Mucosa of gallbladder (tissue), 1 donor: Measurements from ENCODE around the gene HMGCR. TPM values are rescaled to one million over a fixed set of nuclear protein-coding genes. Genes with fewer than 3 reads are reported as not detected.
A peak's percentile ranks its signal among the peaks of the same experiment; 100 is the strongest.
"Not testable (repeated sequence)": the region's sequence is repeated elsewhere in the genome, so short reads cannot be mapped to it uniquely, and the experiment has no call there.

ENCODE experiments used
- DNase-seq: peaks from one replicate; pipeline ENCODE4 v3.0.0-alpha.2; 2020; ENCODE audit warnings: low spot score
- total RNA-seq: library from RNA; stranded (reverse); gene quantifications from one replicate; pipeline ENCODE4 v1.2.1, GENCODE V29; 2021
- donor health status: DM: no; HTN: no; CAD: no.

HMGCR gene
- 194 TPM for total RNA-seq

DNA sequence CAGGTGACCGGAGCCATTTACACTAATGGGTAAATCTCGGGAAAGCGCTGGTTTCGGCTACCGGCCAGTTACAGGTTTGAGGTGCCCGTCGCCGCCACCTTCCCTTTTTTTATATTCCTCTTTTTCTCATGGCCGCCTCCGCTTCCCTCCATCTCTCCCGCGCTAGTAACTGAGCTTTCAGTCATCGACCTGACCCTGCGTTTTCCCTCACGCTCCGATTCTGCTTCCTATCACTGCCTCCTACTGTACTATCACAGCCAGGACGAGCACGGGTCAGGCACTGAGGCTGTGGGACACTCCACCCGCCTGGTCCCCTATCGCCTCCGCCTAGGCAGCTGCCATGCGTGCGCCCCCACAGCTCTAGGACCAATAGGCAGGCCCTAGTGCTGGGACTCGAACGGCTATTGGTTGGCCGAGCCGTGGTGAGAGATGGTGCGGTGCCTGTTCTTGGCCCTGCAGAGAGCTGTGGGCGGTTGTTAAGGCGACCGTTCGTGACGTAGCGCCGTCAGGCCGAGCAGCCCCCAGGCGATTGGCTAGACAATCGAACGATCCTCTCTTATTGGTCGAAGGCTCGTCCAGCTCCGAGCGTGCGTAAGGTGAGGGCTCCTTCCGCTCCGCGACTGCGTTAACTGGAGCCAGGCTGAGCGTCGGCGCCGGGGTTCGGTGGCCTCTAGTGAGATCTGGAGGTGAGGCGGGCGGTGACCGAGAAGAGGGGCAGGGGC is at the start of gene HMGCR:
TSS of gene HMGCR (plus strand) at position 606 of the 722 bp plus-strand sequence. CDS start 5,386 bp downstream, outside the sequence.
- DNase-seq = peak; percentile 99

GRCh38 chr5:75291844-75292243 is 45.2 kb upstream of the HMGCR start:
- not testable (repeated sequence) for DNase-seq

GRCh38 chr5:75300084-75300483 is 36.9 kb upstream of the HMGCR start:
- no peak for DNase-seq

GRCh38 chr5:75303419-75303818 is 33.6 kb upstream of the HMGCR start:
- no peak for DNase-seq

- not testable (repeated sequence) for DNase-seq
Measured at GRCh38 chr5:75304486-75304885, 32.5 kb upstream of the HMGCR start.

DNA sequence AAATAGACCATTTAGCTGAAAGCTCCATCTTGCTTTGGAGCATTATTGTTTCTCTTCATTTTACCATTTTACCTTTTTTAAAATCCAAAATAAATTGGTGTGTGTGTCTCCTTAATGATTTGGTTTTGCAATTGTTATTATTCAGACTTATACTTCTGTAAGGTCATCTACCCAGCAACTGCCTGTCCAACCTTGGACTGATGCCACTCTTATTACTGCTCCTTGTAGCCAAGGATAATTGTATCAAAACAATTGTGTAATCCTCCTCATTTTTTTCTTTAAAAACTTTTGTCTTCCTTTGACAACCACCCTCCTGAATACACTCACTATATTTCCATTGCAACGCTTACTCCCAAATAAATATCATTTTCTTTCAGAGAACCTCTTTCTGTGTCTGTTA is 30.3 kb upstream of the HMGCR start:
- DNase-seq = no peak

DNA sequence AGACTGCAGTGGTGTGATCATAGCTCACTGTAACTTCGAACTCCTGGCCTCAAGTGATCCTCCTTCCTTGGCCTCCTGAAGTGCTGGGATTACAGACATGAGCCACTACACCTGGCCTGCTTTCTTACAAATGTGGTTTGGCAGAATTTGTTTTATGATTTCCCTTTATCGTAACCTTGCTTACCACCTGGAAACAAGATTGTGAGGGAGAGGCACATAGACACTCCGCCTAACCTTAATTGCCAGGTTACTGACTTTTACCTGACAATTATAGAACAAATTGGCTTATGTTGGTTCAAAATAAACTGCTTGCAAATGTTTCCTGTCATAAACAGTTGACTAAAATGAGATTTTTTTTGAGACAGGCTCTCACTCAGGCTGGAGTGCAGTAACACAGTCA is 26.8 kb upstream of the HMGCR start:
- no peak for DNase-seq

- DNase-seq = not testable (repeated sequence)
Measured at GRCh38 chr5:75319148-75319547, 17.9 kb upstream of the HMGCR start.

DNA sequence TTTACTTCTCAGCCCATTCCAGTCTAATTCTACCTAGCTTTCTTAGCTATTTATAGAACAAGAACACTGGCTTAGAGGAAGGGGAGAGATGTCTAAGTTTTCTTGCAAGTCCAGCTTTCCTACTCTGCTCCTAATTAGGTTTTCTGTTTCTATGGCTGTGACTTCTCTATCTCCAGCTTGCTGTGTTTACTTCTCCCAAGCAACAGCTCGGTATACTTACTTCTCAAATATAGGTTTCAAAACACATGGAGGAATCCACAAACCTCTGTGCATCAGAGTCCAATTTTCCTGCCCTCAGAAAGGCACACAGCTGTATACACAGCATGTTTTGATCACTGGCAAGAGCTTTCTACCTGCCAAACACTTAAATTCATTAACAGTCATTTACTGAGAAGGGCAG is 17.4 kb upstream of the HMGCR start:
- DNase-seq = no peak

DNA sequence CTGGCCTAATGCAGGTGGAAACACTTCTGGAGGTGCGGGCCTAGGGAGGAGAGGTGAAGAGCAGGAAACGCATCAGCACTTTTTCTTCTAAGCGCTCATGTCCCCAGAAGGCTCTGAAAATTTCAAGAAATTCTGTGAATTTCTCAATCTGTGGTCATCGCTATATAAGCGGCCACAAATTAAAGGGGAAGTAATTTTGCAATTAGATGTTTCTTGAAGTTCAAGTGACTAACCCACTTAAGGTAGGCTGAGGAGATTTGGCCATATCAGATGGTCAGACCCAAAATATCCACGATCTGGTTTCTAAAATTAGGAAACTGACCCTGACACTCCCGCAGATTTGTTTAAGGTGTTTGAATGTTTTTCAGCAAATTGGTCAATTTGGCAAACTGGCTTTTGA is 16.6 kb upstream of the HMGCR start:
- DNase-seq = no peak

- no peak for DNase-seq
Measured at GRCh38 chr5:75322066-75322465, 15.0 kb upstream of the HMGCR start.

DNA sequence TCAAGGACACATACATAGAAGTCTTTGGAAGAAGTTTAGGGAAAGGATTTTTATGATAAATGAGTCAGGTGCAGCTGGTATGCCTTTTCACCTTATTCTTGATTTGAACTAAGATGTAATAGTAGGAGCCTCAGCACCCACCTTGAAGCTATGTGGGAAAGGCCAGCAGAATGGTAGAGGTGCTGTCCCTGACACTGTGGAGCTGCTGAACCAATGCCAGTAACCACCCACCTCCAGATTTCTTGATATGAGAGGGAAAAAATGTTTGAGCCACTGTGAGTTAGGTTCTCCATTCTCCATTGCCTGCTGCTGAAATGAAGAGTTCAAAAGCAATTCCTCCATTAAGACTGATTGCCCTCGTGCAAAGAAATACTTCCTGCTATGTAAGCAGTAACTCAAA is 12.2 kb upstream of the HMGCR start:
- no peak for DNase-seq

- no peak for DNase-seq
Measured at GRCh38 chr5:75325242-75325641, 11.8 kb upstream of the HMGCR start.

DNA sequence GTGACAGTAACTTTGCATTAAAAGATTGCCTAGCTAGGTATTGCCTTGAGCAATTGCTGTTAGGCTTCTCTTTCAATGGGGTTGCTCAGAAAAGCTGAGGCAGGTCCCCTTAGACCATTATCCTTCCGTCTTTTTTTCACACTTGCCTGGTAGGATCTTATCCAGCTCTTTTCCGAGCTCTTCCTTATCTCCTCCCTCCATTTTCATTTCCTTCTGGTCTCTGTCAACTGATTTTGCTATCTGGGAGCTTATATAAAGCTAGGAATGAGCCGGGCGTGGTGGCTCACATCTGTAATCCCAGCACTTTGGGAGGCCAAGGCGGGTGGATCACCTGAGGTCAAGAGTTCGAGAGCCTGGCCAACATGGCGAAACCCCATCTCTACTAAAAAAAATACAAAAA is 6.6 kb upstream of the HMGCR start:
- no peak for DNase-seq

GRCh38 chr5:75331095-75332090 is 5.6 kb upstream of the HMGCR start:
- no peak for DNase-seq

- DNase-seq = not testable (repeated sequence)
Measured at GRCh38 chr5:75333759-75334158, 3.3 kb upstream of the HMGCR start.

GRCh38 chr5:75334413-75334812 is 2.6 kb upstream of the HMGCR start:
- DNase-seq = not testable (repeated sequence)

DNA sequence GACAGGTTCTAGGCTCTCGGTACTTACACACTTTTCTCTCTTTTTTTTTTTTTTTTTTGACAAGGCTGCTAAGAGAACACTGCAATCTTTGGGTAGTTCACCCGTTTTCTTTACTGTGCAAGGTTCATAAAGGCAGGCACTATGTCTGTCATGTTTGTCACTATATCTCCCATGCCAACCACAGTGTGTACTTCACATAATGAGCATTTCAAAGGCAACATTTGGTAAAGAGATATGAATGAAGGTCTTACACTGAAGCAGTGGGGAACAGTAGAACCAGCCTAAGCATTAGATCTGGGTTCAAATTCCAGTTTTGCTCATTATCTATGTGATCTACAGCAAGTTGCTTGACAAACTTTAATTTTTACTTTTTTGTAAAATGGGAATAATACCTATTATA is 1.5 kb upstream of the HMGCR start:
- DNase-seq = no peak

DNA sequence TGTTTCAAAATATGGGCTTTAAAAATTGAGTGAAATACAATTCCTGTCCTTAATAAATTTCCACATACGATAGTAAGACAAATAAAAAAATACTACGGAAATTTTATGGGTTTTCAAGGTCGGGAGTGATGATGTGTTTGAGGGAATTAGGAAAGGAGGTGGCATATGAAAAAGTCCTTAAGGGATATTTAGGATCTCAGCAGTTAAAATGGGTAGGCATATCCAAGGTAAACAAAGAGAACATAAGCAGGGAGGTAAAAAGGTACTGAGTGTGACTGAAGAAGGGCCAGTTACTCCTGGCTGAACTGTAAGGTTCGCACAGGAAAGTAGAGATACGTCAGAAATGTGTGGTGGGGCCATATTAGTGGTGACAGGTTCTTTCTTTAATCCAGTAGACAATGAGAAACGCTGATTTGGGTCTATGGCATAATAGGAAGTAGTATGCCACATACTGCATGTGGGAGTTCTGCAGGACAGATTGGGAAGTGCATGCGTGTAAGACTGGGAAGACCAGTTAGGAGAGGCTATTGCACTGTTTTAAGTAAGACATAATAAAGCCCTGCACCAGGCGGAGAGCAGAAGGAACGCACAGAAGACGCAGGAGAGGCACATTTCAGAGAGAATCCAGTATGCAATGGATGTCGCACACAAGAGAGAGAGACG is 937 bp upstream of the HMGCR start:
- peak; percentile 41 for DNase-seq

DNA sequence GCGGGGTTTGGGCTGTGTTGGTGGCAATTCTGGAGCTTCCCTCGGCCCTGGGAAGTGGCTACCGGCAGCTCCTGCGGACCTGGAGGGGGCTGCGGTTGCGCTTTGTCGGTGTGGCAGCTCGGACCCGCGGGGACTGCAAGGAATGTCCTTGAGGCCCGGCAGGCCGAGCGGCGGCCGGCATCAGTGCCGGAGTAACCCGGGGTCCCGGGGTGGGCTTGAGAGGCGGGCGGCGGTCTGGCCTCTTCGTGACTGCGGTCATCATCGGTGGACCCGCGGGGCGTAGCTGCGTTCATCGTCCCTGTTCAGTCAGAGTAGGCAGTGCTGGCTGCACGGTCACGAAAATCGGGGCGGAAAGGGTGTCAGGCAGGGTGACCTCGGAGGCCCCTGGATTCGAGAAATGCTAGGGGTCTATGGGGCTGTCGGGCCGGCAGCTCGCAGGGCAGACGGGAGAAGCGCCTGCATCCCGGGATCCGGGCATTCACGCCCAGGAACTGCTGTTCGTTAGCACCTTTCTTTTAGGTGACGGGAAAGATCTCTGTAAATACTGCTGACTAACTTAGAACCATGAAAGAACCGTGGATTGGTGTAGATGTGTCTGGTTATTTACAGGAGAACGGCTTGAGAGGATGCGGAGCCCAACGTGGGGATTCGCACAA is 474 bp downstream of the HMGCR start:
- DNase-seq = no peak

DNA sequence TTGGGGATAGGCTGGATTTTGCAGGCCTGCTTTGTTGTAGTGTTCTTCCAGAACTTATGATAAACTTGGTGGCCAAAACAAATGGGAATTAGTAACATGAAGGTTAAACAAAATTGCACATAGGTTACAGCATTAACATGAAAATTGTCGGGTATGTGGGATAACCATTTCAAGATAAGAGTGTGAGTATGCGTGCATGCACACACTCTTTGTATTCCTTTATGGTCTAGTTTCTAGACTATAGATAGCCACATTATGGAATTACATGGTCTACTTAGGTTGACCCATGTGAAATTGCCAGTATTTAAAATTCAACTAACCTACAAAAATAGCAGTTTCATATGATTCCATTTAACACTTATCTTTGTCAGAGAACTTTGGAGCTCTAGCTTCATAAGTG is 1.4 kb downstream of the HMGCR start:
- DNase-seq = no peak
